Neural cell (in vitro differentiated cells): ENCODE data around the gene BMP10. TPM values are rescaled to one million over a fixed set of nuclear protein-coding genes. Genes with fewer than 3 reads are reported as not detected.

Experiments used
- H2AFZ ChIP-seq: fragments of 200-600, 300-800 bp; sonication (generic), shearing (Covaris generic); 2 replicates; pipeline ENCODE4 v1.6.0; 2014; ENCODE audit warnings: low read depth, mild to moderate bottlenecking, antibody characterized with exemption, low read length, moderate library complexity
- H3F3A ChIP-seq: fragments of 200-600 bp; shearing (Covaris generic); 2 replicates; pipeline ENCODE4 v1.6.1; 2016; ENCODE audit warnings: mild to moderate bottlenecking, moderate library complexity, mixed read lengths, antibody characterized with exemption, low read length; ENCODE audit not compliant: insufficient read depth, poor library complexity, severe bottlenecking
- H3K27ac ChIP-seq: fragments of 200-600, 300-800 bp; sonication (generic), shearing (Covaris generic); 2 replicates; pipeline ENCODE4 v1.5.1; 2014; ENCODE audit warnings: mild to moderate bottlenecking, low read length, moderate library complexity
- H3K27me3 ChIP-seq: fragments of 300-800, 200-600 bp; sonication (generic), shearing (Covaris generic); 2 replicates; pipeline ENCODE4 v1.6.0; 2014; ENCODE audit warnings: mild to moderate bottlenecking, low read depth, low read length, moderate library complexity; ENCODE audit not compliant: insufficient read depth
- H3K36me3 ChIP-seq: fragments of 300-800, 200-600 bp; sonication (generic), shearing (Covaris generic); 2 replicates; pipeline ENCODE4 v1.5.1; 2014; ENCODE audit warnings: mild to moderate bottlenecking, antibody characterized with exemption, low read length, moderate library complexity; ENCODE audit not compliant: insufficient read depth
- H3K4me2 ChIP-seq: fragments of 300-800, 200-600 bp; sonication (generic), shearing (Covaris generic); 2 replicates; pipeline ENCODE4 v1.6.0; 2014; ENCODE audit warnings: mild to moderate bottlenecking, low read length
- H3K4me3 ChIP-seq: fragments of 300-800, 200-600 bp; sonication (generic), shearing (Covaris generic); 2 replicates; pipeline ENCODE4 v1.5.1; 2014; ENCODE audit warnings: mild to moderate bottlenecking, low read length, moderate library complexity
- H3K79me2 ChIP-seq: fragments of 200-600 bp; shearing (Covaris generic); replicated peaks from 2 replicates; pipeline ENCODE4 v1.6.0; 2014; ENCODE audit warnings: mild to moderate bottlenecking, low read length, moderate library complexity; ENCODE audit not compliant: insufficient read depth
- H3K9ac ChIP-seq: fragments of 300-800, 200-600 bp; sonication (generic), shearing (Covaris generic); 2 replicates; pipeline ENCODE4 v1.6.1; 2016; ENCODE audit warnings: mild to moderate bottlenecking, low read length, mixed read lengths
- H3K9me2 ChIP-seq: fragments of 200-600 bp; shearing (Covaris generic); 2 replicates; pipeline ENCODE4 v1.6.1; 2016; ENCODE audit warnings: mild to moderate bottlenecking, low read length, mixed read lengths; ENCODE audit not compliant: insufficient read depth
- H3K9me3 ChIP-seq: fragments of 200-600, 300-800 bp; sonication (generic), shearing (Covaris generic); 2 replicates; pipeline ENCODE4 v1.6.1; 2016; ENCODE audit warnings: mild to moderate bottlenecking, mixed run types, low read length, moderate library complexity, mixed read lengths
- H4K20me1 ChIP-seq: fragments of 200-600 bp; shearing (Covaris generic); 2 replicates; pipeline ENCODE4 v1.6.1; 2016; ENCODE audit warnings: mild to moderate bottlenecking, mixed run types; ENCODE audit not compliant: insufficient read depth
- CTCF ChIP-seq: fragments of 450-650 bp; IDR thresholded peaks from 2 replicates; pipeline ENCODE4 v1.5.1; 2014; ENCODE audit warnings: antibody characterized with exemption, mild to moderate bottlenecking, moderate library complexity; ENCODE audit not compliant: poor library complexity, severe bottlenecking
- EP300 ChIP-seq: fragments of 450-650 bp; conservative IDR thresholded peaks from 2 replicates; pipeline ENCODE4 v1.6.1; 2014; ENCODE audit warnings: antibody characterized with exemption, mild to moderate bottlenecking, moderate library complexity; ENCODE audit not compliant: poor library complexity, severe bottlenecking
- EZH2 ChIP-seq: fragments of 200-600, 300-800 bp; shearing (Covaris generic), sonication (generic); IDR thresholded peaks from 2 replicates; pipeline ENCODE4 v1.6.1; 2014; ENCODE audit warnings: antibody characterized with exemption, low read length, borderline replicate concordance, mild to moderate bottlenecking; ENCODE audit not compliant: insufficient read depth, poor library complexity, severe bottlenecking
- MXI1 ChIP-seq: fragments of 450-650 bp; conservative IDR thresholded peaks from 2 replicates; pipeline ENCODE4 v1.6.1; 2014; ENCODE audit warnings: antibody characterized with exemption, mild to moderate bottlenecking; ENCODE audit not compliant: poor library complexity, severe bottlenecking
- POLR2AphosphoS5 ChIP-seq: IDR thresholded peaks from 2 replicates; pipeline ENCODE4 v1.6.1; 2012
- RAD21 ChIP-seq: fragments of 450-650 bp; conservative IDR thresholded peaks from 2 replicates; pipeline ENCODE4 v1.6.1; 2014; ENCODE audit warnings: antibody characterized with exemption, mild to moderate bottlenecking, moderate library complexity
- REST ChIP-seq: IDR thresholded peaks from 2 replicates; pipeline ENCODE4 v1.6.1; 2012; ENCODE audit warnings: borderline replicate concordance
- SMC3 ChIP-seq: fragments of 450-650 bp; conservative IDR thresholded peaks from 2 replicates; pipeline ENCODE4 v1.6.1; 2014; ENCODE audit warnings: antibody characterized with exemption, mild to moderate bottlenecking, moderate library complexity; ENCODE audit not compliant: poor library complexity
- TAF1 ChIP-seq: IDR thresholded peaks from 2 replicates; pipeline ENCODE4 v1.6.1; 2012; ENCODE audit warnings: low read depth
- polyA plus RNA-seq: library from polyadenylated mRNA; depleted of rRNA; stranded (reverse); fragments of >200 nt; gene quantifications from 2 replicates; pipeline ENCODE4 v1.2.3, GENCODE V29; 2014

BMP10 gene
- polyA plus RNA-seq, 1 donor from 2014 or later, result not detected

GRCh38 chr2:68853035-68853434 lies 18.2 kb downstream of the BMP10 start:
- Histone ChIP-seq H4K20me1 (no peaks in the 10 kb centered on the region), H3K9ac (no peak overlapping the region), H3K4me3 (no peak overlapping the region), H3K79me2 (no peaks in the 10 kb centered on the region), H2AFZ (no peak overlapping the region), H3K27ac (no peak overlapping the region), H3K36me3 (no peaks in the 10 kb centered on the region), H3K9me3 (no peaks in the 10 kb centered on the region), H3K9me2 (no peaks in the 10 kb centered on the region), H3K4me2 (no peak overlapping the region), H3F3A (no peaks in the 10 kb centered on the region), H3K27me3 (no peaks in the 10 kb centered on the region)
- TF ChIP-seq POLR2AphosphoS5 (no peak), EZH2 (no peak), TAF1 (no peak), MXI1 (no peak), EP300 (no peak), RAD21 (no peak), SMC3 (no peak), CTCF (no peak), REST (no peak)

- Histone ChIP-seq H3K4me3 (no peak overlapping the region), H3K36me3 (no peaks in the 10 kb centered on the region), H4K20me1 (no peaks in the 10 kb centered on the region), H3K27ac (no peak overlapping the region), H2AFZ (no peak overlapping the region), H3K27me3 (no peaks in the 10 kb centered on the region), H3K4me2 (no peak overlapping the region), H3K9me3 (no peaks in the 10 kb centered on the region), H3K9ac (no peak overlapping the region), H3K79me2 (no peaks in the 10 kb centered on the region), H3K9me2 (no peaks in the 10 kb centered on the region), H3F3A (no peaks in the 10 kb centered on the region)
- no peak for TF ChIP-seq CTCF
- TF ChIP-seq RAD21, result no peak
- TF ChIP-seq TAF1, result no peak
- TF ChIP-seq EP300, result no peak
- TF ChIP-seq MXI1, result no peak
- TF ChIP-seq SMC3, result no peak
- TF ChIP-seq EZH2, result no peak
- no peak for TF ChIP-seq POLR2AphosphoS5
- no peak for TF ChIP-seq REST
Measured at GRCh38 chr2:68850524-68850923, 20.7 kb downstream of the BMP10 start.
